ENCODE measurements around the gene LZTR1. TPM values are rescaled to one million over a fixed set of nuclear protein-coding genes. Genes with fewer than 3 reads are reported as not detected.
A peak's percentile ranks its signal among the peaks of the same experiment; 100 is the strongest.

Gene LZTR1
- total and polyA plus RNA-seq, 7 donors = 17.1 to 37.1 (median 27.2) TPM

DNA sequence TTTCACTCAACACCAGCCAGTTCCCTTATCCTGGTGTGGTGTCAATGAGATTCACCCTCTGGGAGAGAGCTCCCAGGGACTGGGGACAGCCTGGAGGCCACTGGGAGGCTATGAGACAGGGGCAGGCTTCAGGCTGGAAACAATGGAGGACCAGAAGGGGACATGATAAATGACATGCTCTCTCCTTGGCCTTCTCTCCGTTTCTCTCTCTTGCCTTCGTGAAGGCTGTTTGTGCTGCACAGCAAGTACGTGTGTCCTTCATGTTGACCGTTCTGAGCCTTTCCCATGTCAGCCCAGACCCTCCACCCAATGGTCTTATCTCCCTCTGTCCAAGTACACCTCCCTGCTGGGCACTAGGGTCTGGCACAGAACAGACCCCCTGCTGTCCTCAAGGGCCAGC lies 1.6 kb upstream of the LZTR1 start:
- intact Hi-C loops (cut with DNase I) = loop anchor here (2.0 to 10.0 kb wide), 3 partner anchors 56 to 96 kb away; partner anchors contain the start of gene LRRC74B (in 1 of the 2)
- Histone ChIP-seq H3K4me1 (peaks cover 27% of the 10 kb centered on the region), H3K36me3 (ENCODE audit: insufficient read depth in 1 of 2, low read depth in 1 of 2) (peaks cover 0 to 21% of the 10 kb centered on the region in 2 donors), H3K27ac (peak overlapping the region; percentile 95), H3K27me3 (ENCODE audit: insufficient read depth in 3 of 3, low read length in 2 of 3) (no peaks in the 10 kb centered on the region), H3K4me3 (peak overlapping the region; percentile 85), H3K9me3 (no peaks in the 10 kb centered on the region)
- DNase-seq (no peak), ATAC-seq (no peak)
- TF ChIP-seq, protein P1, sequence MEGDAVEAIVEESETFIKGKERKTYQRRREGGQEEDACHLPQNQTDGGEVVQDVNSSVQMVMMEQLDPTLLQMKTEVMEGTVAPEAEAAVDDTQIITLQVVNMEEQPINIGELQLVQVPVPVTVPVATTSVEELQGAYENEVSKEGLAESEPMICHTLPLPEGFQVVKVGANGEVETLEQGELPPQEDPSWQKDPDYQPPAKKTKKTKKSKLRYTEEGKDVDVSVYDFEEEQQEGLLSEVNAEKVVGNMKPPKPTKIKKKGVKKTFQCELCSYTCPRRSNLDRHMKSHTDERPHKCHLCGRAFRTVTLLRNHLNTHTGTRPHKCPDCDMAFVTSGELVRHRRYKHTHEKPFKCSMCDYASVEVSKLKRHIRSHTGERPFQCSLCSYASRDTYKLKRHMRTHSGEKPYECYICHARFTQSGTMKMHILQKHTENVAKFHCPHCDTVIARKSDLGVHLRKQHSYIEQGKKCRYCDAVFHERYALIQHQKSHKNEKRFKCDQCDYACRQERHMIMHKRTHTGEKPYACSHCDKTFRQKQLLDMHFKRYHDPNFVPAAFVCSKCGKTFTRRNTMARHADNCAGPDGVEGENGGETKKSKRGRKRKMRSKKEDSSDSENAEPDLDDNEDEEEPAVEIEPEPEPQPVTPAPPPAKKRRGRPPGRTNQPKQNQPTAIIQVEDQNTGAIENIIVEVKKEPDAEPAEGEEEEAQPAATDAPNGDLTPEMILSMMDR (IDR thresholded peaks at IDR 0.05) = no peak
- 75 to 80% (median 79%) methylated on average over 4 of the region's 4 CpGs for WGBS, 3 donors

GRCh38 chr22:20980938-20981722 lies 967 bp upstream of the LZTR1 start:
- no peak for ATAC-seq
- intact Hi-C loops (cut with DNase I) = loop anchor here (2.0 to 10.0 kb wide), 3 partner anchors 56 to 96 kb away; partner anchors contain the start of gene LRRC74B (in 1 of the 2)

GRCh38 chr22:20982563-20982882 lies 426 bp downstream of the LZTR1 start:
- H3K9me3 ChIP-seq = no peaks in the 10 kb centered on the region
- intact Hi-C loops (cut with DNase I) = loop anchor here (10.0 kb wide), 2 partner anchors 58 to 98 kb away; no protein-coding TSS in a partner anchor
- ATAC-seq (peak; percentile 1 to 15 (median 6)), DNase-seq (no peak)
- H3K4me3 ChIP-seq = peak overlapping the region; percentile 85
- peaks cover 27% of the 10 kb centered on the region for H3K4me1 ChIP-seq
- peaks cover 0 to 41% of the 10 kb centered on the region in 2 donors for H3K36me3 ChIP-seq (ENCODE audit: insufficient read depth in 1 of 2, low read depth in 1 of 2)
- WGBS, 3 donors = 0 to 1% (median 0%) methylated on average over 12 of the region's 12 CpGs
- TF ChIP-seq, protein P1 (IDR thresholded peaks at IDR 0.05) = no peak
- no peaks in the 10 kb centered on the region for H3K27me3 ChIP-seq (ENCODE audit: insufficient read depth in 3 of 3, low read length in 2 of 3)
- peak overlapping the region; percentile 95 for H3K27ac ChIP-seq

More at GRCh38 chr22:20980938-20981722, 967 bp upstream of the LZTR1 start:
- Histone ChIP-seq H3K36me3 (ENCODE audit: insufficient read depth in 1 of 2, low read depth in 1 of 2) (peaks cover 0 to 27% of the 10 kb centered on the region in 2 donors), H3K27me3 (ENCODE audit: insufficient read depth in 3 of 3, low read length in 2 of 3) (no peaks in the 10 kb centered on the region), H3K27ac (peak overlapping the region; percentile 95), H3K4me3 (peak overlapping the region; percentile 85), H3K9me3 (no peaks in the 10 kb centered on the region), H3K4me1 (peaks cover 27% of the 10 kb centered on the region)
- DNase-seq = no peak
- TF ChIP-seq, protein P1 (IDR thresholded peaks at IDR 0.05) = no peak
- 42 to 49% (median 48%) methylated on average over 10 of the region's 10 CpGs for WGBS, 3 donors

GRCh38 chr22:20983081-20983771 lies 1.1 kb downstream of the LZTR1 start:
- Histone ChIP-seq H3K4me3 (peak overlapping the region; percentile 85), H3K27ac (no peak overlapping the region), H3K27me3 (ENCODE audit: insufficient read depth in 3 of 3, low read length in 2 of 3) (no peaks in the 10 kb centered on the region), H3K36me3 (ENCODE audit: insufficient read depth in 1 of 2, low read depth in 1 of 2) (peaks cover 0 to 48% of the 10 kb centered on the region in 2 donors), H3K9me3 (no peaks in the 10 kb centered on the region), H3K4me1 (peaks cover 27% of the 10 kb centered on the region)
- 63 to 74% (median 66%) methylated on average over 5 of the region's 5 CpGs for WGBS, 3 donors
- DNase-seq = no peak
- intact Hi-C loops (cut with DNase I) = loop anchor here (10.0 kb wide), 2 partner anchors 58 to 98 kb away; no protein-coding TSS in a partner anchor
- ATAC-seq = no peak
- TF ChIP-seq, protein P1 (IDR thresholded peaks at IDR 0.05) = no peak
